Esophagus squamous epithelium (tissue), 5 donors: Measurements from ENCODE around the gene KLHL29. TPM values are rescaled to one million over a fixed set of nuclear protein-coding genes. Genes with fewer than 3 reads are reported as not detected.

ENCODE experiments used
- DNase-seq: peaks from one replicate; lab custom pipeline; 2025; lab: John Stamatoyannopoulos, UW
- H3K27ac ChIP-seq, 4 donors: fragments of 200-600 bp; sonication (generic); one replicate each; pipeline ENCODE4 v1.5.1; 2016 to 2019; ENCODE audit warnings: mild to moderate bottlenecking in 1 of 4
- H3K27me3 ChIP-seq, 4 donors: fragments of 200-600 bp; sonication (generic); 1 replicate in 3 of 4; 2 replicates in 1 of 4; pipeline versions ENCODE4 v1.5.1 to v1.6.0; 2017 to 2021; ENCODE audit warnings: antibody characterized with exemption in 1 of 4
- H3K36me3 ChIP-seq, 3 donors: fragments of 200-600 bp; sonication (generic); one replicate each; pipeline ENCODE4 v1.5.1; 2016 to 2019
- H3K4me1 ChIP-seq, 3 donors: fragments of 200-600 bp; sonication (generic); one replicate each; pipeline ENCODE4 v1.5.1; 2017 to 2019
- H3K4me3 ChIP-seq, 4 donors: fragments of 200-600 bp; sonication (generic); 1 replicate in 3 of 4; 2 replicates in 1 of 4; pipeline ENCODE4 v1.5.1; 2016 to 2019; ENCODE audit warnings: mild to moderate bottlenecking in 2 of 4, moderate library complexity in 1 of 4
- H3K9me3 ChIP-seq, 3 donors: fragments of 200-600 bp; sonication (generic); one replicate each; pipeline ENCODE4 v1.5.1; 2016 to 2019
- POLR2A ChIP-seq, 4 donors: fragments of 450-650 bp; IDR thresholded peaks; one replicate each; pipeline ENCODE4 v1.6.1; 2017; ENCODE audit warnings: antibody characterized with exemption in 4 of 4, mild to moderate bottlenecking in 4 of 4, moderate library complexity in 3 of 4
- WGBS, 2 donors: methylation state at CpG; one replicate each; pipeline ENCODE4 v1.1.5; 2018; 5-methylcytosine and 5-hydroxymethylcytosine counted together
- intact Hi-C: fragments of 100-400 bp; cut with DNase I; formaldehyde crosslinking; loops from one replicate; pipeline ENCODE4 v1.15.0; 2022
- total RNA-seq, 4 donors: library from RNA; depleted of rRNA; stranded (reverse); fragments of >200 nt; gene quantifications; one replicate each; pipeline ENCODE4 v1.1.0, GENCODE V29; 2016
- donor health status: DM: yes; HTN: yes; CAD: no.

Gene KLHL29
- total RNA-seq, 4 donors from 2014 or later, result 3.4 to 11.8 (median 5.9) TPM

DNA sequence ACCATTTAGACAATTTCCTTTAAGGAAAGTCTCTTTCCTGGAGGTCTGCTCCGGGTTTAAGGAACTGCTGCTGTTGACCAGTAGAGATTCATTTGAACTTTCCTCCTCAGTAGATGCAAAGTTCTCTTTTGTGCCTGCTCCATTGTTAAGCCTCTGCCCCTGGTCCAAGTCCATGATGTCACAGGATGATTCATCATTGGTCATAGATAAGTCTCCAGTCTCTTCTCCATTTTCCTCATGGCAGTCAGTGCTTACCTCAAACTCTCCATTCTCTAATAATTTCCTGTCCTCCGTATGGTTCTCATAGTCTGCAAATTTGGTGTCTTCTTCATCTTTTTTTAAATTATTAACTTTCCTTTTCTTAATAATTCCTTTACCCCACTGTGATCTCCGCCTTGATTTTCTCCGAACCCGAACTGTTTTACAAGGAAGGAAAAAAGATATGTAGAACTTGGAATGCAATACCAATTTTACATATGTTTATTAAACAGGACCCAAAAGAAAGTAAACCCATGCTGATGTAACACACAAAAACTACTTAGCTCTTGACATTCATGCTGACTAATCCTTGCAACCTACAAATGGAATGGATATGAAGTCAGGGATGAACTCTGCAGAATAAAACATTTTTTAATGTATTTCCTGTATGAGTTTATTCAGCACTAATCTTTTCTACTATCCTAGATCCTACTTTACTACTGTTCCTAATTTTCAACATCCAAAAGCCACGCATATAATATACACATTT lies 372.9 kb downstream of the KLHL29 start:
- Histone ChIP-seq H3K36me3 (peaks cover 0 to 50% (median 0%) of the 10 kb centered on the region in 3 donors), H3K4me3 (no peak overlapping the region), H3K9me3 (no peaks in the 10 kb centered on the region), H3K4me1 (peaks cover 4 to 39% (median 8%) of the 10 kb centered on the region in 3 donors), H3K27ac (no peak overlapping the region), H3K27me3 (no peaks in the 10 kb centered on the region)
- TF ChIP-seq POLR2A (IDR thresholded peaks at IDR 0.05), result no peak
- intact Hi-C loops, result no loop called here
- DNase-seq, result no peak
- 77 to 82% methylated on average over 6 of the region's 6 CpGs for WGBS, 2 donors
